BLaER1 treated with 17β-estradiol and CSF1 and Interleukin-3, amounts not matched to agents 10 nM and 100 nM (cell line): ENCODE measurements around the gene ASAH2.
A peak's percentile ranks its signal among the peaks of the same experiment; 100 is the strongest.

Experiments used
- H3K27ac ChIP-seq, 11 experiments: shearing (Covaris generic); formaldehyde crosslinking; 2 replicates each; pipeline ENCODE4 v1.8.1; 2022
- H3K27me3 ChIP-seq, 11 experiments: shearing (Covaris generic); formaldehyde crosslinking; 2 replicates each; pipeline ENCODE4 v1.8.1; 2022
- H3K36me3 ChIP-seq, 11 experiments: shearing (Covaris generic); formaldehyde crosslinking; 2 replicates each; pipeline ENCODE4 v1.8.1; 2022
- H3K4me1 ChIP-seq, 10 experiments: shearing (Covaris generic); formaldehyde crosslinking; 2 replicates each; pipeline ENCODE4 v1.8.1; 2022
- H3K4me2 ChIP-seq, 11 experiments: shearing (Covaris generic); formaldehyde crosslinking; 2 replicates each; pipeline ENCODE4 v1.8.1; 2022
- H3K4me3 ChIP-seq, 10 experiments: shearing (Covaris generic); formaldehyde crosslinking; 2 replicates each; pipeline ENCODE4 v1.8.1; 2022
- H3K9ac ChIP-seq, 11 experiments: shearing (Covaris generic); formaldehyde crosslinking; 2 replicates each; pipeline ENCODE4 v1.8.1; 2022
- H3K9me3 ChIP-seq, 11 experiments: shearing (Covaris generic); formaldehyde crosslinking; replicated peaks in 1 of 11; 2 replicates each; pipeline ENCODE4 v1.8.1; 2022
- H4K20me1 ChIP-seq, 11 experiments: shearing (Covaris generic); formaldehyde crosslinking; 2 replicates each; pipeline ENCODE4 v1.8.1; 2022
- Cebpa-rat ChIP-seq, 11 experiments: shearing (Covaris generic); IDR thresholded peaks; 2 replicates each; pipeline ENCODE4 v1.8.1; 2022

The ASAH2 gene

DNA sequence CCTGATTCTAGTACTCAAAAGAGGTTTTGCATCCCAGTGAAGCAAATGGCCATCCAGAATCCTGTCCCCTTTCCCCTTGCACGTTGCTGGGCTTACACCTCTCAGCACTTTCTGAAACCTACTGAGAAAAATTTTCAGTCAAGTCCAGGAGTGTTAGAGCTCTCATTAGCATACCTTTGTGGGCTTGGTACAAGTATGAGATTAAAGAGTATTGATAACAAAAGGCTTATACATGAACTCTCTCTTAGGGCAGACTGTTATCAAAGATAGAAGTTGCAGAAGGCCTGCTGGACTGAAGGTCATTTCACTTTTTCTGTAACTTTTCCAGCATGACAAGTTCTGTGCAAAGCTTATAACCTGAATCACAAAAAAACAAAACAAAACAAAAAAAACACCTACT is at the start of gene ASAH2:
Gene ASAH2, minus strand, starts transcription at position 123 of the 400 bp plus-strand sequence. CDS start 2,906 bp downstream, outside the sequence.
- no peaks in the 10 kb centered on the region for H3K9me3 ChIP-seq
- no peaks in the 10 kb centered on the region for H4K20me1 ChIP-seq
- H3K4me3 ChIP-seq = no peak within 1 kb of the TSS
- H3K9ac ChIP-seq = no peak within 1 kb of the TSS
- no peak within 1 kb of the TSS for H3K4me2 ChIP-seq
- H3K36me3 ChIP-seq = no peaks in the 10 kb centered on the region
- TF ChIP-seq Cebpa-rat (IDR thresholded peaks at IDR 0.05) = no peak
- no peak within 1 kb of the TSS for H3K27ac ChIP-seq
- no peaks in the 10 kb centered on the region for H3K27me3 ChIP-seq
- no peaks in the 10 kb centered on the region for H3K4me1 ChIP-seq

DNA sequence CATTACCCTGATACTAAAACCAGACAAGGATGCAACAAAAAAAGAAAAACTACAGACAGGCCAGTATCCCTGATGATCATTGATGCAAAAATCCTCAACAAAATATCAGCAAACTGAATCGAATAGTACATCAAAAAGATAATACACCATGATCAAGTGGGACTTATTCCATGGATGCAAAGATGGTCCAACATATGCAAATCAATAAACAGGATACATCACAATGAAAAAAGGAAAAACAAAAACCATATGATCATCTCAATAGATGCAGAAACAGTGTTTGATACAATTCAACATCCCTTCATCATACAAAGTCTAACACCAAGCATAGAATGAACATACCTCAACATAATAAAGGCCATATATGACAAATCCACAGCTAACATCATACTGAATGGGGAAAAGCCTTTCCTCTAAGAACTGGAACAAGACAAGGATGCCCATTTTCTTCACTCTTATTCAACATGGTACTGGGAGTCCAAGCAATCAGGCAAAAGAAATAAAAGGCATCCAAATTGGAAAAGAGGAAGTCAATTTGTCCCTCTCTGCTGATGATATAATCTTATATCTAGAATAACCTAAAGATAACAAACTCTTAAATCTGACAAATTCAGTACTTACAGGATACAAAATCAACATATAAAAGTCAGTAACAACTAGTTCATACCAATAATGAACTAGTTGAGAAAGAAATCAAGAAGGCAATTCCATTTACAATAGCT is 48.8 kb upstream of the ASAH2 start:
- no peak for TF ChIP-seq Cebpa-rat (IDR thresholded peaks at IDR 0.05)
- no peak overlapping the region for H3K27ac ChIP-seq
- H4K20me1 ChIP-seq = no peaks in the 10 kb centered on the region
- no peaks in the 10 kb centered on the region for H3K27me3 ChIP-seq
- peaks cover 6 to 28% (median 12%) of the 10 kb centered on the region in 11 experiments; a peak in 19 of 22 replicates for H3K9me3 ChIP-seq
- peaks cover 0 to 7% (median 0%) of the 10 kb centered on the region in 11 experiments; a peak in 1 of 22 replicates for H3K36me3 ChIP-seq
- no peak overlapping the region for H3K4me3 ChIP-seq
- H3K4me1 ChIP-seq = peaks cover 0 to 22% (median 13%) of the 10 kb centered on the region in 10 experiments; a peak in 16 of 20 replicates
- H3K4me2 ChIP-seq = no peak overlapping the region
- H3K9ac ChIP-seq = no peak overlapping the region

DNA sequence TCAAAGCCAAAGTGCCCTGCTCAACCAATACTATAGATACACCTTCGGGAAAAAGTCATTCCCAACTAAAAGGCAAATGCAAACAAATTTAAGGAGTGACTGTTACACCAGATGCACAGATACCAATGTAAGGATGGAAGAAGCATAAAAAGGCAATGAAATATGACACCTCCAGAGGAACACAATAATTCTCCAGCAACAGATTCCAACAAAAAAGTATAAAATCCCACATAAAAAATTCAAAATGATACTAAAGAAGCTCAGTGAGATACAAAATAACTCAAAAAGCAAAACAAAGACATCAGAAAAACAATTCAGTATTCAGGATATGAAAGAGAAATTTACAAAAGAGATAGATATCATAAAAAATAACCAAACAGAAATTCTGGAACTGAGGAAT is 44.1 kb upstream of the ASAH2 start:
- no peak overlapping the region for H3K9ac ChIP-seq
- H3K36me3 ChIP-seq = no peaks in the 10 kb centered on the region
- no peak for TF ChIP-seq Cebpa-rat (IDR thresholded peaks at IDR 0.05)
- no peak overlapping the region for H3K4me2 ChIP-seq
- no peaks in the 10 kb centered on the region for H4K20me1 ChIP-seq
- 0 out of 20 replicates have a peak, but pooled peaks cover 0 to 5% (median 0%) of the 10 kb centered on the region in 10 experiments for H3K4me1 ChIP-seq
- H3K27ac ChIP-seq = no peak overlapping the region
- H3K9me3 ChIP-seq = peaks cover 6 to 28% (median 12%) of the 10 kb centered on the region in 11 experiments; a peak in 19 of 22 replicates
- H3K27me3 ChIP-seq = no peaks in the 10 kb centered on the region
- no peak overlapping the region for H3K4me3 ChIP-seq

DNA sequence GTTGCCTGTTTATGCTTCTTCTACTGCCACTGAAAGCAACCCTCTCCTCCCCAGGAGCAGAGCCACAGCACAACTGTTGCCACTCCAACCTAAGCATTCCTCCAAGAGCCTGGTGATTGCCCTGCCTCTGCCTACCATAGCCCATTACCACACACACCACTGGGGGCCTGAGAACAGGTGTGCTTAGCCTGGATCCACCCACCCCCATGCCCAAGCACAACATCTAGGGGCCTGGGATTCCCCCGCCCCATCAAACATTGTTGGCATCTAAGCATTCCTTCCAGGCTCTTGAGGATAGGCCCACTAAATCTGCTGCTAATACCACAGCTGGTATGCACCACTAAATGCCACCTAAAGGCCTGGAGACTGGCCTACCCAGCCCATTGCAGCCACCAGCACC is 43.3 kb upstream of the ASAH2 start:
- H3K36me3 ChIP-seq = no peaks in the 10 kb centered on the region
- H3K4me3 ChIP-seq = no peak overlapping the region
- no peak overlapping the region for H3K27ac ChIP-seq
- H3K9ac ChIP-seq = no peak overlapping the region
- no peak for TF ChIP-seq Cebpa-rat (IDR thresholded peaks at IDR 0.05)
- H4K20me1 ChIP-seq = no peaks in the 10 kb centered on the region
- no peaks in the 10 kb centered on the region for H3K27me3 ChIP-seq
- H3K4me2 ChIP-seq = no peak overlapping the region
- peaks cover 6 to 21% (median 12%) of the 10 kb centered on the region in 11 experiments; a peak in 19 of 22 replicates for H3K9me3 ChIP-seq
- 0 out of 20 replicates have a peak, but pooled peaks cover 0 to 5% (median 0%) of the 10 kb centered on the region in 10 experiments for H3K4me1 ChIP-seq

DNA sequence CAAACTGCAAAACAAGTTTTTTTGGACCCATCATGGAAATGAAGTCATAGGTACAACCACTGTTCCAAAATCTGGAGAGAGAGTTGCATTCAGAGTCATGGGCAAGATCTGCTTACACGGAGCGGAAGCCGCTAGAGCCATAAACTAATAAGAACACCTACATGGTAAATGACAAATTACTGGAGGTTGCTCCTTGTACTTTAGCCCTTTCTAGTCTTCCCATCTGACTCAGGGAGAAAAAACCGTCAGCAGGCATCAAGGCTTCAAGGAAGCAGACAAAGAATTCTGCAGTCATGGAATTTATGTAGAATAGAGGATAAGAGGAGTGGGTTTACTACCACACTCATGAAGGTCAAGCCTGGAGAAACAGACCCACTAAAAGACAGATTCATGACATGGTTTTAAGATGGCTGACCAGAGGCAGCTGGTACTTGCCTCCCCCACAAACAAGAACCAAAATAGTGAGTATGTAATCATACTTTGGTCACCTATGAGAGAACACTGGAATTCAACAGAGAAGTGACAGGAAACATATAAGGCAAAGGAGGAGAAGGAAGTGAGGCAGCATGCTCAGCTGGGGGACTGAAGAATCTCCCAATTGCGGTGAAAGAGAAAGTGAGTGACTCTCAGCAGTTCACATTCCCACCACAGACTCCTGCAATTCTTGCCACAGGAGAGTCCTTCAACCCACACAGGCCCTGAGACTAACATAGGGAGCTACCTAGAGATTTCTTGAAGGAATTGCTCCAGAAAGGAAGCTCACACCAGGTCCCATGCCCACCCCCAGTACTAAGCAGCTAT is 42.4 kb upstream of the ASAH2 start:
- H3K27me3 ChIP-seq = no peaks in the 10 kb centered on the region
- peaks cover 6 to 13% (median 11%) of the 10 kb centered on the region in 11 experiments; a peak in 18 of 22 replicates for H3K9me3 ChIP-seq
- H3K4me1 ChIP-seq = 0 out of 20 replicates have a peak, but pooled peaks cover 0 to 5% (median 0%) of the 10 kb centered on the region in 10 experiments
- H3K27ac ChIP-seq = no peak overlapping the region
- no peaks in the 10 kb centered on the region for H4K20me1 ChIP-seq
- H3K4me2 ChIP-seq = peak overlapping the region in 1 of 11 experiments; percentile 8; a peak in 1 of 22 replicates
- TF ChIP-seq Cebpa-rat (IDR thresholded peaks at IDR 0.05) = no peak
- H3K9ac ChIP-seq = no peak overlapping the region
- H3K4me3 ChIP-seq = no peak overlapping the region
- no peaks in the 10 kb centered on the region for H3K36me3 ChIP-seq

DNA sequence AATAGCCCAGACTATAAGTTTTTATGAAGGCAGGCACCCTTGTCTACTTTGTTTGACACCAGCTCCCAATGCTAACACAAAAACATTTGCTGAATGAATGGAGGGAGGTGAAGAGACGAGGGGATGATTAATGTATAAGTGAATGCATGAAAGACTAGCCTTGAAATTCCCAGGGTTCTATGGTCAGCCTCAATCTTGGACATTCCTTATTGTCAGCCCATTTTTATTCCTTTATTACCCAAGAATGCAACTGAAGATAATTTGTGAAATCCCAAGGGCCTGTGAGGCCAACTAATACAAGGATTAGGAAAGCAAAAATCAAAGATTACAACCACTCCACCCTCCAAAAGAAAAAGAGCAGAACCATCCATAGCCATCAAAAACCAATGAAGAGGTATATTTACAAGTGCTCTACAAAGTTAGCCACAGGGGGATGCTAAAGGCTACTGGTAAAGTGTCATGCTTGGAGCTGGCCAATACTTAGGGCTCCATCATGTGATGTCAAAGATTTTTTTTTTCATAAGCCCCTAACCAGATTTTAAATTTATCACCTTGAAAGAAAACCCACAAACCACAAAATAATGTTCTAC is 40.0 kb upstream of the ASAH2 start:
- Histone ChIP-seq H4K20me1 (no peaks in the 10 kb centered on the region), H3K4me3 (no peak overlapping the region), H3K27ac (no peak overlapping the region), H3K4me1 (peaks cover 8 to 17% (median 11%) of the 10 kb centered on the region in 10 experiments), H3K9me3 (no peaks in the 10 kb centered on the region; a peak in 1 of 22 replicates), H3K27me3 (no peaks in the 10 kb centered on the region), H3K4me2 (0 out of 22 replicates have a peak overlapping the region, but pooled peaks of 1 of the 11 experiments have one; percentile 5), H3K9ac (no peak overlapping the region), H3K36me3 (no peaks in the 10 kb centered on the region)
- no peak for TF ChIP-seq Cebpa-rat (IDR thresholded peaks at IDR 0.05)

DNA sequence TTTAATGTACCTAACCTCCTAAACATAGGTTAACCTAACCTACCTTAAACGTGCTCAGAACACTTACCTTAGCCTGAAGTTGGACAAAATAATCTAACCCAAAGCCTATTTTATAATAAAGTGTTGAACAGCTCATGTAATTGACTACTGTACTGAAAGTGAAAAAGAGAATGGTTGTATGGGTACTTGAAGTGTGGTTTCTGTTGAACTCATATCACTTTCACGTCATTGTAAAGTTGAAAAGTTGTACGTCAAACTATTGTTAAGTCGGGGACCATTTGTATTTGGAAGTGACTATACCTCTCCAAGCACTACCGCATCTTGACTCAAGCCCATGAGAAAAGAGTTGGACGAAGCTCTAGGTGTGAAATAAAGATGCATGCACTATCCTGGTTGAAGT is 37.9 kb upstream of the ASAH2 start:
- no peak for TF ChIP-seq Cebpa-rat (IDR thresholded peaks at IDR 0.05)
- Histone ChIP-seq H3K27me3 (no peaks in the 10 kb centered on the region), H3K9me3 (no peaks in the 10 kb centered on the region), H3K27ac (no peak overlapping the region), H3K36me3 (no peaks in the 10 kb centered on the region), H3K4me1 (peaks cover 8 to 21% (median 15%) of the 10 kb centered on the region in 10 experiments), H3K9ac (no peak overlapping the region), H3K4me3 (no peak overlapping the region), H4K20me1 (no peaks in the 10 kb centered on the region), H3K4me2 (no peak overlapping the region)

DNA sequence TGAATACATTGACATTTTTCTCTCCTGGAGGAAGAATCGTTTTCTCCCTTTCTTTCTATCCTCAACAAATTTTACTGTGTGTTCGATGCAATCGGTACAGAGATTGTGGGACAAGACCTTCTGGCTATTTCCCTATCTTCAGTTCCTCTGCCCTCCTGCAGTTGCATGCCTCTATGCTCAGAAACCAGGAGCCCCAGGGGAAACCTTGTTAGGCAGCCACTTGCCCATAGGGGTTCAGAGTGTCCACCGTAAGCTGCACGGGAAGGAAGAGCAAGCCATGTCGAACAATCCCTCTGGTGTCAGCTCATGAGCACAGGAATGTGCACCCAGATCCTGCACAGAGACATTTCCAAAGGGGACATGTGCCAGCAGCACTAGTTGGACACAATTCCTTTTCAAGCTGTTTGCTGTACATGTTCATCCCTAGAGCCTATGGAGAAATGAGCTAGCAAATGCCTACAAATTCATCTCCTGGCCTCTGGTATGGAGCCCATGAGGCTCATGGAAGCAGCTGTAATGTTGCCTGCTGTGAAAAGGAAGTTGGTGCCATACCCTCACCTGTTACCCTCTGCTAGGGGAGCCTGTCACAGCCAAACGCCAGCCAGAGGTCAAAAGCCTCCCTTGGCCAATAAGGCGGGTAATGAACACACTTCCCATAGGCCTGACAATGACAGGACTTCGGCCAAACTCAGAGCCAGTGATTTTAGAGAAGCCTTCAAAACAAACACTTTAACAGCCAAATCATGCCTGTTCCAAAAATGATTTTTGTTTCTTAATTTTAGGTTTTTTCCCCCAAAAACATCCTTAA is 35.9 kb upstream of the ASAH2 start:
- Histone ChIP-seq H3K4me2 (peak overlapping the region; percentile 15 to 67 (median 46); a peak in 21 of 22 replicates), H3K4me1 (peaks cover 8 to 21% (median 15%) of the 10 kb centered on the region in 10 experiments), H4K20me1 (no peaks in the 10 kb centered on the region), H3K9ac (no peak overlapping the region), H3K36me3 (no peaks in the 10 kb centered on the region), H3K27me3 (no peaks in the 10 kb centered on the region), H3K4me3 (no peak overlapping the region), H3K27ac (no peak overlapping the region; a peak in 1 of 22 replicates), H3K9me3 (no peaks in the 10 kb centered on the region)
- TF ChIP-seq Cebpa-rat (IDR thresholded peaks at IDR 0.05) = no peak
